Stomach (tissue), 4 donors: Measurements from ENCODE around the gene AUTS2.

Experiments used
- EP300 ChIP-seq: sonication (generic); formaldehyde crosslinking; IDR thresholded peaks from one replicate; pipeline ENCODE4 v1.6.1; 2017; ENCODE audit warnings: antibody characterized with exemption
- POLR2A ChIP-seq, 4 donors: fragments of 450-650 bp; IDR thresholded peaks; one replicate each; pipeline ENCODE4 v1.6.1; 2016; ENCODE audit warnings: antibody characterized with exemption in 4 of 4, control low read depth in 2 of 4, mild to moderate bottlenecking in 1 of 4, moderate library complexity in 1 of 4
- TF ChIP-seq, protein P1 (sequence below), 7 experiments: fragments of 450-650 bp in 4 of 7; fragments of 200-600 bp in 3 of 7; sonication (generic) in 3 of 7; IDR thresholded peaks; one replicate each; pipeline ENCODE4 v1.5.1; 2016 to 2019; ENCODE audit warnings: antibody characterized with exemption in 7 of 7, control low read depth in 2 of 7, mild to moderate bottlenecking in 1 of 7

DNA sequence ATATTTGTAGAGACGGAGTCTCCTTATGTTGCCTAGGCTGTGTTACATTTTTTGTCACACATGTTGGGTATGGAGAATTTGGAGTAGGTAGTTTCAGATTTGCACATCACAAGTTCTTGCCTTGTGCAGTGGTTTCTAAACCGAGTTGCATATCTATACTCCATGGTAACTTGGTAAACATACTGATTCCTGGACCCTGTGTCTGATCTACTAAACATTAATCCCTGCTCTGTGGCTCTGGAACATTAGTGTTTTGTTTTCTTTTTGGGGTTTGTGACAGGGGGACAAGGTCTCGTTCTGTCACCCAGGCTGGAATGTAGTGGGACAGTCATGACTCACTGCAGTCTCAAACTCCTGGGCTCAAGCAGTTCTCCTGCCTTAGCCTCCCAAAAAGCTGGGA is 24.7 kb downstream of the AUTS2 start:
- TF ChIP-seq, protein P1, sequence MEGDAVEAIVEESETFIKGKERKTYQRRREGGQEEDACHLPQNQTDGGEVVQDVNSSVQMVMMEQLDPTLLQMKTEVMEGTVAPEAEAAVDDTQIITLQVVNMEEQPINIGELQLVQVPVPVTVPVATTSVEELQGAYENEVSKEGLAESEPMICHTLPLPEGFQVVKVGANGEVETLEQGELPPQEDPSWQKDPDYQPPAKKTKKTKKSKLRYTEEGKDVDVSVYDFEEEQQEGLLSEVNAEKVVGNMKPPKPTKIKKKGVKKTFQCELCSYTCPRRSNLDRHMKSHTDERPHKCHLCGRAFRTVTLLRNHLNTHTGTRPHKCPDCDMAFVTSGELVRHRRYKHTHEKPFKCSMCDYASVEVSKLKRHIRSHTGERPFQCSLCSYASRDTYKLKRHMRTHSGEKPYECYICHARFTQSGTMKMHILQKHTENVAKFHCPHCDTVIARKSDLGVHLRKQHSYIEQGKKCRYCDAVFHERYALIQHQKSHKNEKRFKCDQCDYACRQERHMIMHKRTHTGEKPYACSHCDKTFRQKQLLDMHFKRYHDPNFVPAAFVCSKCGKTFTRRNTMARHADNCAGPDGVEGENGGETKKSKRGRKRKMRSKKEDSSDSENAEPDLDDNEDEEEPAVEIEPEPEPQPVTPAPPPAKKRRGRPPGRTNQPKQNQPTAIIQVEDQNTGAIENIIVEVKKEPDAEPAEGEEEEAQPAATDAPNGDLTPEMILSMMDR (IDR thresholded peaks at IDR 0.05), result no peak
- TF ChIP-seq POLR2A (IDR thresholded peaks at IDR 0.05) (no peak), EP300 (no peak)
